ENCODE measurements around the gene SMARCC2. TPM values are rescaled to one million over a fixed set of nuclear protein-coding genes. Genes with fewer than 3 reads are reported as not detected.

SMARCC2 gene
- total RNA-seq, 1 experiment from 2014 or later = 94.8 TPM

DNA sequence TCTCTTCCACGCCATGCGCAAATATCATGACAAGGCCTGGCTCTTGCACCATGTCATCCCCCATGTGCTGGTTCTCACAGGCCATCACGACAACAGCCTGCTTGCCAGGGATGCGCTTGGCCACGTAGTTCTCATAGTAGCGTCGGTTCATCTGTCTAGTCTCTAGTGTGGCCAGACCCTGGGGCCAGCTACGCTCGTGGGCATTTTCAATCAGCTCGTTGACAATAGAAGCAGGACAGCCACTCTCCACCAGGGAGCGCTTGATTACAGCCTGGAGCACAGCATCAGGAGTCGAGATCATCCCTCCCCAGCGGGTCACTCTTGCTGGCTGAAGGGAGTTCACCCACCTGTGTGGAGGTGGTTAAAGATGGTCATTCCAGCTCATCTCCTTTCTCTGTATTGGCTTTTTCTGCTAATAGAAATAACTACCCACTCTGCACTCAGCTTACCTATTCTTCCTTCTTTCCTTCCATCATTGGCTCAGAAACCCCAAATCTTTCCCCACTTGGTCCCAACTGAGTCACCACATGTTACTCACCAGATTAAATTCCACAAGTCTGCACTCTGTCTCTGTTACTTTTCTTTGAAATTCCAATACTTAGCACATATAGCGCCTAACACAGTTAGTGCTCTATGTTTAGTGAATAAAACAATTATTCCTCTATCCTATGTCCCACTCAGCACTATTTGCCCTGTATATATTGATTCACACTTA, 17.3 kb upstream of the SMARCC2 start:
- Mint-ChIP-seq H3K9me3 (ENCODE audit: unreplicated experiment) (no peaks in the 10 kb centered on the region), H3K27ac (ENCODE audit: unreplicated experiment) (no peak overlapping the region), H3K36me3 (ENCODE audit: insufficient read depth, unreplicated experiment) (peaks cover 71% of the 10 kb centered on the region), H3K4me1 (ENCODE audit: low read depth, unreplicated experiment) (no peaks in the 10 kb centered on the region), H3K27me3 (ENCODE audit: insufficient read depth, unreplicated experiment) (no peaks in the 10 kb centered on the region), H3K4me3 (ENCODE audit: unreplicated experiment) (no peak overlapping the region)
- intact Hi-C loops (cut with micrococcal nuclease; ENCODE audit: unreplicated experiment) = loop anchor here (1.0 kb wide), 1 partner anchor 18 kb away; the partner anchor contains the start of gene NABP2
- Histone ChIP-seq H3K27me3 (replicated peaks; ENCODE audit: control insufficient read depth, insufficient read depth, low read length) (no peaks in the 10 kb centered on the region), H3K4me3 (ENCODE audit: low read depth, low read length) (no peak overlapping the region), H3K36me3 (ENCODE audit: control insufficient read depth, insufficient read depth, low read length) (peaks cover 2% of the 10 kb centered on the region; the same call in 1 of the 2 replicates), H3K4me1 (no peaks in the 10 kb centered on the region), H3K9me3 (no peaks in the 10 kb centered on the region)
- peak; percentile 72 to 77 for DNase-seq
- TF ChIP-seq, protein P1, sequence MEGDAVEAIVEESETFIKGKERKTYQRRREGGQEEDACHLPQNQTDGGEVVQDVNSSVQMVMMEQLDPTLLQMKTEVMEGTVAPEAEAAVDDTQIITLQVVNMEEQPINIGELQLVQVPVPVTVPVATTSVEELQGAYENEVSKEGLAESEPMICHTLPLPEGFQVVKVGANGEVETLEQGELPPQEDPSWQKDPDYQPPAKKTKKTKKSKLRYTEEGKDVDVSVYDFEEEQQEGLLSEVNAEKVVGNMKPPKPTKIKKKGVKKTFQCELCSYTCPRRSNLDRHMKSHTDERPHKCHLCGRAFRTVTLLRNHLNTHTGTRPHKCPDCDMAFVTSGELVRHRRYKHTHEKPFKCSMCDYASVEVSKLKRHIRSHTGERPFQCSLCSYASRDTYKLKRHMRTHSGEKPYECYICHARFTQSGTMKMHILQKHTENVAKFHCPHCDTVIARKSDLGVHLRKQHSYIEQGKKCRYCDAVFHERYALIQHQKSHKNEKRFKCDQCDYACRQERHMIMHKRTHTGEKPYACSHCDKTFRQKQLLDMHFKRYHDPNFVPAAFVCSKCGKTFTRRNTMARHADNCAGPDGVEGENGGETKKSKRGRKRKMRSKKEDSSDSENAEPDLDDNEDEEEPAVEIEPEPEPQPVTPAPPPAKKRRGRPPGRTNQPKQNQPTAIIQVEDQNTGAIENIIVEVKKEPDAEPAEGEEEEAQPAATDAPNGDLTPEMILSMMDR (IDR thresholded peaks at IDR 0.05; ENCODE audit: insufficient read depth in 1 of 2, low read depth in 1 of 2, low read length in 1 of 2, severe bottlenecking in 1 of 2, unreplicated experiment in 1 of 2) = peak; percentile 61 to 78
- ChIA-PET POLR2A (interaction anchor here (1.0 to 2.2 kb wide), 2 partner anchors 15 to 17 kb away, joined by 5 to 19 read pairs; partner anchors contain the start of genes RNF41 and SMARCC2), CTCF (interaction anchor here (0.6 to 4.6 kb wide), 15 partner anchors 9 to 88 kb away, joined by 3 to 61 read pairs (median 4); partner anchors contain the start of genes ANKRD52, COQ10A, ESYT1 and NABP2)
- no TSS peak for BruUV-seq (replicated peaks)

DNA sequence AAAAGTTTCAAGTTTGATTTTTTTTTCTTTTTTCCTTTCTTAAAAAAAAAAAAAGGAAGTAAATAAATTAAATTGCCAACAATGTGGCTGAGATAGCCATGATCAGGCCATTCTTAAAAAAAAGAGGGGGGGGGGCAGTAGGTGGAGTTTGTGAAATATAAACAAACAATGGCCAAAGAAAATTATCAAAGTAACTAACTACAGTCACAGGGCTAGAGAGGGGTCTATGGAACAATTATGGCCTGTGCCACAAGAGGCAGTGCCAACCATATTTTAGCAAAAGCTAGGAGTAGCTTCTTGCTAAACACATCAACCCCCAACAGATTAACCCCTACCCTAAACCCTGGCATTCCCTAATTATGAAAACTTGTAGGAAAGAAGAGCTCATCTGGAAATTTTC, 16.2 kb upstream of the SMARCC2 start:
- intact Hi-C loops (cut with micrococcal nuclease; ENCODE audit: unreplicated experiment) = no loop called here
- Mint-ChIP-seq H3K4me1 (ENCODE audit: low read depth, unreplicated experiment) (no peaks in the 10 kb centered on the region), H3K27ac (ENCODE audit: unreplicated experiment) (no peak overlapping the region), H3K27me3 (ENCODE audit: insufficient read depth, unreplicated experiment) (no peaks in the 10 kb centered on the region), H3K4me3 (ENCODE audit: unreplicated experiment) (no peak overlapping the region), H3K9me3 (ENCODE audit: unreplicated experiment) (no peaks in the 10 kb centered on the region), H3K36me3 (ENCODE audit: insufficient read depth, unreplicated experiment) (peaks cover 59% of the 10 kb centered on the region)
- peaks cover 2% of the 10 kb centered on the region; the same call in 1 of the 2 replicates for H3K36me3 ChIP-seq (ENCODE audit: control insufficient read depth, insufficient read depth, low read length)
- CTCF ChIA-PET = interaction anchor here (1.4 to 4.6 kb wide), 6 partner anchors 16 to 86 kb away, joined by 3 to 61 read pairs (median 8); partner anchors contain the start of genes COQ10A, NABP2, RNF41 and SMARCC2
- no peaks in the 10 kb centered on the region for H3K27me3 ChIP-seq (replicated peaks; ENCODE audit: control insufficient read depth, insufficient read depth, low read length)
- POLR2A ChIA-PET = interaction anchor here (0.6 to 2.2 kb wide), 3 partner anchors 15 to 16 kb away, joined by 5 to 19 read pairs (median 8); partner anchors contain the start of genes RNF41 and SMARCC2
- H3K4me3 ChIP-seq (ENCODE audit: low read depth, low read length) = no peak overlapping the region
- BruUV-seq (replicated peaks) = no TSS peak
- H3K4me1 ChIP-seq = no peaks in the 10 kb centered on the region
- no peak for DNase-seq
- TF ChIP-seq, protein P1 (IDR thresholded peaks at IDR 0.05; ENCODE audit: insufficient read depth in 1 of 2, low read depth in 1 of 2, low read length in 1 of 2, severe bottlenecking in 1 of 2, unreplicated experiment in 1 of 2) = no peak
- no peaks in the 10 kb centered on the region for H3K9me3 ChIP-seq

DNA sequence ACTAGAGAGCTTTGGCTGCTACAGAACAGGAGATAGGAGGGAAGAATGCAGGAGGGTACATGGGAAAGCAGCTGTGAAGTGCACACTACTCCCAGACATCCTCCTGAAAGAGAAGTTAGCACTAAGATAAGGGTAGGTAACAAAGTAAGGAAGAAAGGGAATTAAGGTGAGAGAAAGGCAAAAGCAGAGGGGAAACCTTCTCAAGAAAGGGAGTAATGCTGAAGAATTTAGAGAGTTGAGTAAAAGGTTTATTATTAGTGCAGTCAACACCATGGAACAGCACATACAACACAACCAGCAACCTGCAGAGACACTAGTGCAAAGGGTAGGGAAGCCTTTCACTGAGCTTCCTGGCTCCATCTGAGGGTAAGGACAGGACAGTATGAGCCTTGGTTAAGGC, 15.0 kb upstream of the SMARCC2 start:
- no peak overlapping the region for H3K27ac Mint-ChIP-seq (ENCODE audit: unreplicated experiment)

More for the DNA sequence above, 15.0 kb upstream of the SMARCC2 start:
- POLR2A ChIA-PET = interaction anchor here (0.6 kb wide), 1 partner anchor 22 kb away, joined by 5 read pairs; no protein-coding TSS in a partner anchor
- Mint-ChIP-seq H3K4me3 (ENCODE audit: unreplicated experiment) (no peak overlapping the region), H3K36me3 (ENCODE audit: insufficient read depth, unreplicated experiment) (peaks cover 48% of the 10 kb centered on the region), H3K4me1 (ENCODE audit: low read depth, unreplicated experiment) (peaks cover under 1% of the 10 kb centered on the region), H3K9me3 (ENCODE audit: unreplicated experiment) (no peaks in the 10 kb centered on the region), H3K27me3 (ENCODE audit: insufficient read depth, unreplicated experiment) (no peaks in the 10 kb centered on the region)
- intact Hi-C loops (cut with micrococcal nuclease; ENCODE audit: unreplicated experiment) = no loop called here
- Histone ChIP-seq H3K4me3 (ENCODE audit: low read depth, low read length) (no peak overlapping the region), H3K27me3 (replicated peaks; ENCODE audit: control insufficient read depth, insufficient read depth, low read length) (no peaks in the 10 kb centered on the region), H3K9me3 (no peaks in the 10 kb centered on the region), H3K36me3 (ENCODE audit: control insufficient read depth, insufficient read depth, low read length) (peaks cover 2% of the 10 kb centered on the region; the same call in 1 of the 2 replicates), H3K4me1 (no peaks in the 10 kb centered on the region)
- CTCF ChIA-PET = interaction anchor here (4.6 kb wide), 1 partner anchor 18 kb away, joined by 61 read pairs; the partner anchor contains the start of genes NABP2 and RNF41
- no TSS peak for BruUV-seq (replicated peaks)
- TF ChIP-seq, protein P1 (IDR thresholded peaks at IDR 0.05; ENCODE audit: insufficient read depth in 1 of 2, low read depth in 1 of 2, low read length in 1 of 2, severe bottlenecking in 1 of 2, unreplicated experiment in 1 of 2) = no peak
- no peak for DNase-seq
